CD4-positive, alpha-beta T cell treated with Interleukin-4 for 4 hours (primary cell): ENCODE measurements around the gene NFATC1.

Source experiments
- DNase-seq: peaks from one replicate; pipeline ENCODE4 v3.0.0-alpha.2; 2020

Gene NFATC1

GRCh38 chr18:79393181-79393634 is 2.5 kb upstream of the NFATC1 start:
- DNase-seq, result no peak

GRCh38 chr18:79393635-79394533 is 1.8 kb upstream of the NFATC1 start:
- DNase-seq, result peak; percentile 62

GRCh38 chr18:79394534-79395307 is 1.0 kb upstream of the NFATC1 start:
- no peak for DNase-seq

GRCh38 chr18:79395308-79395640 is 456 bp upstream of the NFATC1 start:
- DNase-seq, result no peak

- no peak for DNase-seq
These were observed 909 bp downstream of the NFATC1 start for GRCh38 chr18:79396431-79397246.

- DNase-seq, result no peak
These were observed 1.6 kb downstream of the NFATC1 start for GRCh38 chr18:79397247-79397829.

- no peak for DNase-seq
These were observed 2.4 kb downstream of the NFATC1 start for GRCh38 chr18:79397830-79398761.

GRCh38 chr18:79399275-79400081 is 3.7 kb downstream of the NFATC1 start:
- DNase-seq, result no peak

- DNase-seq, result peak; percentile 68
These were observed 4.4 kb downstream of the NFATC1 start for GRCh38 chr18:79400091-79400590.

- DNase-seq, result peak; percentile 66
These were observed 5.1 kb downstream of the NFATC1 start for GRCh38 chr18:79400591-79401381.

- no peak for DNase-seq
These were observed 5.9 kb downstream of the NFATC1 start for GRCh38 chr18:79401494-79402208.

GRCh38 chr18:79402209-79402576 is 6.5 kb downstream of the NFATC1 start:
- no peak for DNase-seq

- DNase-seq, result no peak
These were observed 7.4 kb downstream of the NFATC1 start for GRCh38 chr18:79402977-79403722.

- no peak for DNase-seq
These were observed 8.2 kb downstream of the NFATC1 start for GRCh38 chr18:79403723-79404566.

- no peak for DNase-seq
These were observed 8.8 kb downstream of the NFATC1 start for GRCh38 chr18:79404567-79404910.

- no peak for DNase-seq
These were observed 9.5 kb downstream of the NFATC1 start for GRCh38 chr18:79405019-79405780.
